Activated CD4-positive, CD25-positive, alpha-beta regulatory T cell treated with anti-CD3 and anti-CD28 coated beads, Interleukin-2, amount 50 U/mL, for 16 hours (primary cell): ENCODE data around the gene SPATA6.

Experiments
- DNase-seq: peaks from one replicate; pipeline ENCODE4 v3.0.0-alpha.2; 2020; ENCODE audit warnings: low read depth, low spot score

The SPATA6 gene

GRCh38 chr1:48251821-48252220 is 220.2 kb downstream of the SPATA6 start:
- DNase-seq, result no peak

DNA sequence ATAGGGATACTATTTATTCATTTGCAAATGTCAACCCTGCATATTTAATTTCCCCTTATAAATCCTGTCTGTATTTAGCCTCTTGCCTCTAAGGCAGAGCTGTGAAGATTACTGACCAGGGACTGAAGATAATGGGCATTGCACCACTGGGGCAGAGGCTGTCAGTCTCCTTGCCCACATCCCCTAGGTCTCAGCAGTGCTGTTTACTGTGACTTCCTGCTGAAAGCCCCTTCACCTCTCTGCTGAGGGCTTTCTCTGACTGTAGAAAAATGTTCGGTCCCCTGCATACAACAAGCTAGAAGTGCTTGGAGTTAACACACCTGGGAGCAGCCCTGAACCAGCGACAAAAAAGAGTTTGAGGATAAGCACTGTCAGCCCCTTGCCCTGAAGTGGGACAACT is 220.7 kb downstream of the SPATA6 start:
- no peak for DNase-seq

DNA sequence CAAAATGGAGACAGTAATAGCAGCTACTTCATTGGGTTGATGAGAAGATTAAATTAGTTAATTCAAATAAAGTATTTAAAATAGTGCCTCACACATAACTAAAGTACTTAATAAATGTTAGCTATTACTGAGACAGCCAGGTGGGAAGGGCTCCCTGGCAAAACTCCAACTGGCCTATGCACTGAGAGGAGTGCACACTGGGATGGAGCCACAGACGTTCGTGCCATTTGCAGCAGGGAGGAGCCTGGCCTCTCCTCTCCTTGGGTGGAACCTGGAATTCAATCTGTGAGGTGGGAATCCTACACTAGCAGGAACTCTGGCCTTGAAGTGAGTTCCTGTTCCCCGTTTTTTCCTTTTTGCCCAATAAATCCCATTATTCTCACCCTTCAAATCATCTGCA is 221.4 kb downstream of the SPATA6 start:
- DNase-seq, result no peak

- DNase-seq, result no peak
These were observed 222.1 kb downstream of the SPATA6 start for GRCh38 chr1:48249868-48250267.

- no peak for DNase-seq
These were observed 223.6 kb downstream of the SPATA6 start for GRCh38 chr1:48248356-48248755.

DNA sequence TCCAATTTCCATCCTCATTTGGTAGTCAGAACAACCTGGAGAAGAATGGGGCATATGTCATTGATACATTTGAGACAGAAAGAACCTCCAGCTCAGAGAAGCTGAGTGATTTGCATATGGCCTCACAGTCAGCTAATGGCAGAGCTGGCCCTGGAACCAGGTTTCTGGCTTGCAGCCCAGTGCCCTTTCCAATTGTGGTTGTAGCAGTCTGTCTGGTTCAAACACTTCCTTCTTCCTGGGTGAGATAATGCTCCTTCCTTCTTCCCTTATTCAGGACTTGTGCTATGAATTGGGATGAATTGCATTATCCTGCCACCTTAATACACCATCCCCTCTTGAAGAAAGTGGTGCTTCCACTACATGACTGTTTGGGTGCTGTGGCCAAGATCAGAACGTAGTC is 225.3 kb downstream of the SPATA6 start:
- no peak for DNase-seq
